ENCODE measurements around the gene NTN3. TPM values are rescaled to one million over a fixed set of nuclear protein-coding genes. Genes with fewer than 3 reads are reported as not detected.

Gene NTN3
- total and polyA plus RNA-seq, 2 donors from 2014 or later, result 0.28 TPM; not detected in 1

GRCh38 chr16:2468233-2468724, 2.8 kb upstream of the NTN3 start:
- Histone ChIP-seq H3K36me3 (ENCODE audit: control insufficient read depth in 2 of 3, insufficient read depth in 3 of 3, low read length in 3 of 3) (no peaks in the 10 kb centered on the region), H3K27ac (ENCODE audit: low read depth in 2 of 2, low read length in 2 of 2) (no peak overlapping the region), H3K4me3 (ENCODE audit: low read length in 3 of 3) (peak overlapping the region in 1 of 3 donors; percentile 43), H3K4me1 (ENCODE audit: control insufficient read depth in 2 of 3, insufficient read depth in 2 of 3, low read depth in 1 of 3, low read length in 3 of 3) (peaks cover 0 to 21% (median 0%) of the 10 kb centered on the region in 3 donors), H3K27me3 (ENCODE audit: control insufficient read depth, insufficient read depth, low read length) (no peaks in the 10 kb centered on the region), H3K9ac (ENCODE audit: low read length in 3 of 3) (no peak overlapping the region), H3K9me3 (ENCODE audit: control insufficient read depth in 2 of 3, insufficient read depth in 1 of 3, low read length in 3 of 3) (no peaks in the 10 kb centered on the region)
- DNase-seq (peak in 3 of 5 donors; percentile 44 to 82 (median 64)), FAIRE-seq (no peak)
- no peak for TF ChIP-seq CTCF (IDR thresholded peaks at IDR 0.05; ENCODE audit: borderline replicate concordance, extremely low read depth, insufficient read depth)
- intact Hi-C loops (cut with DNase I), result no loop called here

- FAIRE-seq (no peak), DNase-seq (peak in 4 of 5 donors; percentile 58 to 87 (median 68))
- H3K36me3 ChIP-seq (ENCODE audit: control insufficient read depth in 2 of 3, insufficient read depth in 3 of 3, low read length in 3 of 3), result no peaks in the 10 kb centered on the region
- no peak for TF ChIP-seq CTCF (IDR thresholded peaks at IDR 0.05; ENCODE audit: borderline replicate concordance, extremely low read depth, insufficient read depth)
- peaks cover 0 to 24% (median 0%) of the 10 kb centered on the region in 3 donors for H3K4me1 ChIP-seq (ENCODE audit: control insufficient read depth in 2 of 3, insufficient read depth in 2 of 3, low read depth in 1 of 3, low read length in 3 of 3)
- H3K4me3 ChIP-seq (ENCODE audit: low read length in 3 of 3), result no peak overlapping the region
- no peaks in the 10 kb centered on the region for H3K9me3 ChIP-seq (ENCODE audit: control insufficient read depth in 2 of 3, insufficient read depth in 1 of 3, low read length in 3 of 3)
- H3K27ac ChIP-seq (ENCODE audit: low read depth in 2 of 2, low read length in 2 of 2), result no peak overlapping the region
- intact Hi-C loops (cut with DNase I), result no loop called here
- H3K27me3 ChIP-seq (ENCODE audit: control insufficient read depth, insufficient read depth, low read length), result no peaks in the 10 kb centered on the region
- H3K9ac ChIP-seq (ENCODE audit: low read length in 3 of 3), result no peak overlapping the region
Measured at GRCh38 chr16:2468725-2469398, 2.2 kb upstream of the NTN3 start.

GRCh38 chr16:2469399-2470233, 1.5 kb upstream of the NTN3 start:
- Histone ChIP-seq H3K4me1 (ENCODE audit: control insufficient read depth in 2 of 3, insufficient read depth in 2 of 3, low read depth in 1 of 3, low read length in 3 of 3) (peaks cover 0 to 30% (median 0%) of the 10 kb centered on the region in 3 donors), H3K27ac (ENCODE audit: low read depth in 2 of 2, low read length in 2 of 2) (no peak overlapping the region), H3K9ac (ENCODE audit: low read length in 3 of 3) (no peak overlapping the region), H3K9me3 (ENCODE audit: control insufficient read depth in 2 of 3, insufficient read depth in 1 of 3, low read length in 3 of 3) (no peaks in the 10 kb centered on the region), H3K4me3 (ENCODE audit: low read length in 3 of 3) (no peak overlapping the region), H3K36me3 (ENCODE audit: control insufficient read depth in 2 of 3, insufficient read depth in 3 of 3, low read length in 3 of 3) (no peaks in the 10 kb centered on the region), H3K27me3 (ENCODE audit: control insufficient read depth, insufficient read depth, low read length) (no peaks in the 10 kb centered on the region)
- FAIRE-seq (no peak), DNase-seq (peak in 1 of 5 donors; percentile 65)
- no peak for TF ChIP-seq CTCF (IDR thresholded peaks at IDR 0.05; ENCODE audit: borderline replicate concordance, extremely low read depth, insufficient read depth)
- intact Hi-C loops (cut with DNase I), result no loop called here

All from kidney (tissue), 14 donors.